OCI-LY3 (cell line): ENCODE results near the gene ZNF444.

Source experiments
- EZH2phosphoT487 ChIP-seq: fragments of 200-600 bp; shearing (Covaris generic); IDR thresholded peaks from 2 replicates; pipeline ENCODE4 v1.6.1; 2018; ENCODE audit warnings: antibody characterized with exemption, mixed run types, low read depth
- TF ChIP-seq, protein P1 (sequence below): fragments of 200-600, 300-600 bp; sonication (generic); IDR thresholded peaks from 2 replicates; pipeline ENCODE4 v1.5.1; 2014; ENCODE audit warnings: antibody characterized with exemption, low read length, low read depth

DNA sequence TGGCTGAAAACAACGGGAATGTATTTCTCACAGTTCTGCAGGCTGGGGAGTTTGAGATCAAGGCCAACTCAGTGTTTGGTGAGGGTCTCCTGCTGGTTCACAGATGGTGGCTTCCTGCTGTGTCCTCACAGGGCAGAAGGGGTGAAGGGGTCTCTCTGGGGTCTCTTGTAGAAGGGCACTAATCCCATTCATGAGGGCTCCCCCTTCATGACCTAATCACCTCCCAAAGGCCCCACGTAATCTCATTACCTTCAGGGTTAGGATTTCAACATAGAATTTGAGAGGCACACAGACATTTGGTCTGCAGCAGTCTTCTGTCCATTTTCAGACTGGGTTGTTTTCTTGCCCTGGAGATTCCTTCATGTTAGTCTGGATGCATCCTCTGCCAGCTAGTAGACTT is 11.6 kb downstream of the ZNF444 start:
- TF ChIP-seq, protein P1, sequence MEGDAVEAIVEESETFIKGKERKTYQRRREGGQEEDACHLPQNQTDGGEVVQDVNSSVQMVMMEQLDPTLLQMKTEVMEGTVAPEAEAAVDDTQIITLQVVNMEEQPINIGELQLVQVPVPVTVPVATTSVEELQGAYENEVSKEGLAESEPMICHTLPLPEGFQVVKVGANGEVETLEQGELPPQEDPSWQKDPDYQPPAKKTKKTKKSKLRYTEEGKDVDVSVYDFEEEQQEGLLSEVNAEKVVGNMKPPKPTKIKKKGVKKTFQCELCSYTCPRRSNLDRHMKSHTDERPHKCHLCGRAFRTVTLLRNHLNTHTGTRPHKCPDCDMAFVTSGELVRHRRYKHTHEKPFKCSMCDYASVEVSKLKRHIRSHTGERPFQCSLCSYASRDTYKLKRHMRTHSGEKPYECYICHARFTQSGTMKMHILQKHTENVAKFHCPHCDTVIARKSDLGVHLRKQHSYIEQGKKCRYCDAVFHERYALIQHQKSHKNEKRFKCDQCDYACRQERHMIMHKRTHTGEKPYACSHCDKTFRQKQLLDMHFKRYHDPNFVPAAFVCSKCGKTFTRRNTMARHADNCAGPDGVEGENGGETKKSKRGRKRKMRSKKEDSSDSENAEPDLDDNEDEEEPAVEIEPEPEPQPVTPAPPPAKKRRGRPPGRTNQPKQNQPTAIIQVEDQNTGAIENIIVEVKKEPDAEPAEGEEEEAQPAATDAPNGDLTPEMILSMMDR: no peak
- TF ChIP-seq EZH2phosphoT487: no peak
